HepG2 (cell line): Measurements from ENCODE around the gene MAST1. TPM values are rescaled to one million over a fixed set of nuclear protein-coding genes. Genes with fewer than 3 reads are reported as not detected.

Experiments
- ATAC-seq: fragments of 200-7000 bp; cut with Tn5 transposase; 3 replicates; pipeline ENCODE4 v1.9.1; 2020; ENCODE audit warnings: mild to moderate bottlenecking, moderate library complexity
- BruUV-seq: library from RNA; stranded (reverse); fragments of 400-500 nt; replicated peaks from 2 replicates; lab custom pipeline; 2021; lab: Mats Ljungman, UMichigan
- CTCF ChIA-PET: fragments of 300-600 bp; formaldehyde crosslinking; extraction: SDS; loops from one replicate; lab custom pipeline; 2021; ENCODE audit warnings: low total read pairs, inconsistent platforms, low intra/inter-chr PET ratio; lab: Yijun Ruan, JAX
- POLR2A ChIA-PET: fragments of 350-600 bp; sonication (Branson Sonifier 250); formaldehyde crosslinking; loops from one replicate; lab custom pipeline; 2020; ENCODE audit warnings: antibody characterized with exemption, inconsistent platforms; lab: Yijun Ruan, JAX
- DNase-seq: peaks from one replicate; pipeline ENCODE4 v3.0.0-alpha.2; 2015; ENCODE audit warnings: low spot score
- FAIRE-seq: peaks from 3 replicates; lab custom pipeline; 2011; peaks lifted over from hg19 to GRCh38; lab: Jason Lieb, UNC
- H2AFZ ChIP-seq: one replicate; pipeline ENCODE4 v1.6.1; 2011; ENCODE audit warnings: low read length, inconsistent platforms
- H3K27ac ChIP-seq: fragments of 300-600 bp; 3 replicates; pipeline ENCODE4 v1.8.0; 2011; ENCODE audit warnings: mixed run types, mild to moderate bottlenecking, mixed read lengths, low read length, inconsistent platforms; ENCODE audit not compliant: insufficient read depth; ENCODE audit errors: extremely low read length
- H3K27me3 ChIP-seq, 2 experiments: fragments of 200-600 bp in 1 of 2; 2 replicates in 1 of 2; 3 replicates in 1 of 2; pipeline versions ENCODE4 v1.6.0 to v1.8.0; 2011; ENCODE audit warnings: low read length in 2 of 2, mild to moderate bottlenecking in 2 of 2, moderate library complexity in 2 of 2, inconsistent platforms in 1 of 2; ENCODE audit not compliant: insufficient read depth in 2 of 2, control insufficient read depth in 1 of 2
- H3K36me3 ChIP-seq, 2 experiments: fragments of 200-600 bp in 1 of 2; replicated peaks in 1 of 2; 2 replicates in 1 of 2; 3 replicates in 1 of 2; pipeline versions ENCODE4 v1.5.1 to v1.8.0; 2011; ENCODE audit warnings: low read length in 2 of 2, inconsistent platforms in 1 of 2; ENCODE audit not compliant: insufficient read depth in 2 of 2, control insufficient read depth in 1 of 2
- H3K4me1 ChIP-seq: 2 replicates; pipeline ENCODE4 v1.5.1; 2012; ENCODE audit warnings: low read length, inconsistent platforms; ENCODE audit not compliant: insufficient read depth
- H3K4me2 ChIP-seq: 2 replicates; pipeline ENCODE4 v1.6.0; 2011; ENCODE audit warnings: low read depth, low read length, inconsistent platforms
- H3K4me3 ChIP-seq, 3 experiments: fragments of 200-600 bp in 1 of 3; sonication (generic), shearing (Covaris generic) in 1 of 3; replicated peaks in 1 of 3; 2 replicates each; pipeline ENCODE4 v1.5.1; 2011 to 2016; ENCODE audit warnings: low read length in 3 of 3, inconsistent platforms in 2 of 3, low read depth in 2 of 3, mild to moderate bottlenecking in 2 of 3, control low read depth in 1 of 3, mixed read lengths in 1 of 3; ENCODE audit not compliant: insufficient read depth in 1 of 3
- H3K79me2 ChIP-seq: one replicate; pipeline ENCODE4 v1.6.1; 2011; ENCODE audit warnings: low read length, inconsistent platforms; ENCODE audit not compliant: insufficient read depth
- H3K9ac ChIP-seq: 2 replicates; pipeline ENCODE4 v1.6.0; 2011; ENCODE audit warnings: mild to moderate bottlenecking, low read depth, low read length, inconsistent platforms; ENCODE audit not compliant: insufficient read depth
- H3K9me3 ChIP-seq: 2 replicates; pipeline ENCODE4 v1.5.1; 2012; ENCODE audit warnings: mild to moderate bottlenecking, low read length
- H4K20me1 ChIP-seq: 2 replicates; pipeline ENCODE4 v1.6.0; 2011; ENCODE audit warnings: inconsistent platforms, mild to moderate bottlenecking, low read length, moderate library complexity; ENCODE audit not compliant: insufficient read depth
- CREBL2 ChIP-seq: sonication (generic); formaldehyde crosslinking; IDR thresholded peaks from 2 replicates; pipeline ENCODE4 v1.8.1; 2023; ENCODE audit warnings: missing genetic modification reagents, mild to moderate bottlenecking, borderline replicate concordance
- CTCF ChIP-seq: sonication (generic); formaldehyde crosslinking; IDR thresholded peaks from 2 replicates; pipeline ENCODE4 v1.5.0; 2020; ENCODE audit warnings: mild to moderate bottlenecking, missing genetic modification reagents, moderate library complexity
- GATAD2A ChIP-seq: IDR thresholded peaks from 2 replicates; pipeline ENCODE4 v1.6.1; 2016
- HNRNPK ChIP-seq: fragments of 200-400 bp; formaldehyde crosslinking; IDR thresholded peaks from 2 replicates; pipeline ENCODE4 v1.6.1; 2018; ENCODE audit warnings: low read length, low read depth, moderate library complexity, mild to moderate bottlenecking; ENCODE audit not compliant: poor library complexity, severe bottlenecking
- KLF6 ChIP-seq: IDR thresholded peaks from 2 replicates; pipeline ENCODE4 v1.8.0; 2016; ENCODE audit warnings: missing biosample characterization, missing genetic modification reagents
- MAZ ChIP-seq, 2 experiments: sonication (generic) in 1 of 2; formaldehyde crosslinking in 1 of 2; IDR thresholded peaks; 2 replicates each; pipeline versions ENCODE4 v1.5.0 to v1.6.1; 2012 to 2020; ENCODE audit warnings: low read depth in 2 of 2, mild to moderate bottlenecking in 2 of 2, borderline replicate concordance in 1 of 2, improper control_type of control experiment in 1 of 2, low read length in 1 of 2, missing genetic modification reagents in 1 of 2, moderate library complexity in 1 of 2
- NFKBIZ ChIP-seq: IDR thresholded peaks from 2 replicates; pipeline ENCODE4 v1.6.1; 2018; ENCODE audit warnings: missing genetic modification reagents, missing compliant biosample characterization
- PHB2 ChIP-seq: fragments of 450-650 bp; IDR thresholded peaks from 2 replicates; pipeline ENCODE4 v1.6.1; 2018; ENCODE audit not compliant: partially characterized antibody
- SRSF1 ChIP-seq: fragments of 200-400 bp; formaldehyde crosslinking; optimal IDR thresholded peaks from 2 replicates; pipeline ENCODE3; 2017; ENCODE audit warnings: mild to moderate bottlenecking, low read depth, low read length, moderate library complexity
- TBX2 ChIP-seq: sonication (generic); formaldehyde crosslinking; IDR thresholded peaks from 2 replicates; pipeline ENCODE4 v1.5.0; 2020; ENCODE audit warnings: missing genetic modification reagents, mild to moderate bottlenecking, borderline replicate concordance
- ZBTB3 ChIP-seq: sonication (generic); formaldehyde crosslinking; IDR thresholded peaks from 2 replicates; pipeline ENCODE4 v1.4.0; 2020; ENCODE audit warnings: low read depth, mild to moderate bottlenecking, moderate library complexity, missing genetic modification reagents, borderline replicate concordance
- ZNF263 ChIP-seq: sonication (generic); formaldehyde crosslinking; IDR thresholded peaks from 2 replicates; pipeline ENCODE4 v1.4.0; 2020; ENCODE audit warnings: missing genetic modification reagents
- ZNF777 ChIP-seq: sonication (generic); formaldehyde crosslinking; IDR thresholded peaks from 2 replicates; pipeline ENCODE4 v1.4.0; 2020; ENCODE audit warnings: missing genetic modification reagents
- ZNF780A ChIP-seq: sonication (generic); formaldehyde crosslinking; IDR thresholded peaks from 2 replicates; pipeline ENCODE4 v1.8.0; 2022; ENCODE audit warnings: mild to moderate bottlenecking, missing genetic modification reagents, moderate library complexity
- WGBS: methylation state at CpG from one replicate; pipeline ENCODE4 v1.1.6; 2017; ENCODE audit warnings: low lambda C conversion rate; 5-methylcytosine and 5-hydroxymethylcytosine counted together
- in situ Hi-C: cut with HindIII; loops from 2 replicates; pipeline ENCODE4 v1.10.0; 2017; ENCODE audit warnings: low pct_unique_long_range_greater_than_20kb; ENCODE audit not compliant: extremely low pct_ligation_motif_present
- intact Hi-C: fragments of 100-400 bp; cut with micrococcal nuclease; formaldehyde crosslinking; loops from one replicate; pipeline ENCODE4 v1.10.0; 2022; ENCODE audit not compliant: unreplicated experiment
- polyA plus RNA-seq, 8 experiments: library from polyadenylated mRNA; depleted of rRNA in 3 of 8; stranded (reverse) in 7 of 8; unstranded in 1 of 8; fragments of >200 nt; fragmentation: Illumina TruSeq in 4 of 8; extraction: Trizol in 4 of 8; gene quantifications; 2 replicates each; pipeline versions ENCODE4 v1.2.1 to v1.2.3, GENCODE V29; 2011 to 2016; ENCODE audit warnings: low read depth in 4 of 8, missing spikeins in 1 of 8, mixed read lengths in 1 of 8; ENCODE audit not compliant: insufficient read depth in 1 of 8
- total RNA-seq, 5 experiments: library from RNA; depleted of rRNA; stranded (reverse); fragments of >200 nt; fragmentation: Illumina TruSeq; extraction: Trizol; gene quantifications; 2 replicates each; pipeline ENCODE4 v1.2.3, GENCODE V29; 2016; ENCODE audit warnings: low read depth in 1 of 5
- TF ChIP-seq, protein P1 (sequence below): IDR thresholded peaks from 2 replicates; pipeline ENCODE4 v1.6.1; 2016
- TF ChIP-seq, protein P2 (sequence below): sonication (generic); formaldehyde crosslinking; IDR thresholded peaks from 2 replicates; pipeline ENCODE4 v1.5.1; 2020; ENCODE audit warnings: mild to moderate bottlenecking, missing genetic modification reagents, moderate library complexity

Gene MAST1
- total and polyA plus RNA-seq, 2 of the 13 experiments (the other 11 are each of a cell fraction or from before 2014, with no cell fraction given) = 0.73 to 4.7 TPM

GRCh38 chr19:12833738-12834565 lies 4.4 kb upstream of the MAST1 start:
- no peak for FAIRE-seq
- Histone ChIP-seq H3K9me3 (no peaks in the 10 kb centered on the region), H2AFZ (no peak overlapping the region), H3K4me2 (peak overlapping the region; percentile 65), H3K4me1 (peaks cover 55% of the 10 kb centered on the region), H4K20me1 (no peaks in the 10 kb centered on the region), H3K4me3 (peak overlapping the region; percentile 46 to 79 (median 67); a peak in 5 of 6 replicates), H3K27ac (no peak overlapping the region), H3K79me2 (no peaks in the 10 kb centered on the region), H3K9ac (0 out of 2 replicates have a peak overlapping the region, but pooled peaks have one; percentile 36), H3K27me3 (peaks cover 0 to 30% of the 10 kb centered on the region in 2 experiments; a peak in 2 of 5 replicates), H3K36me3 (no peaks in the 10 kb centered on the region)
- POLR2A ChIA-PET = no interaction called here
- intact Hi-C loops (no loop called here), in situ Hi-C loops (no loop called here)
- under 1% methylated on average over 21 of the region's 87 CpGs for WGBS
- CTCF ChIA-PET = no interaction called here
- BruUV-seq = no TSS peak
- no peak for ATAC-seq
- DNase-seq = no peak
- TF ChIP-seq TBX2 (0 out of 2 replicates have a peak, but pooled peaks have one; percentile 17), ZNF263 (peak; percentile 80), PHB2 (no peak), KLF6 (CRISPR knock-in tag) (no peak), ZBTB3 (CRISPR knock-in tag) (no peak), CTCF (CRISPR knock-in tag) (peak; percentile 20; the same call in 1 of the 2 replicates), HNRNPK (peak; percentile 39), GATAD2A (no peak), CREBL2 (no peak), ZNF777 (CRISPR knock-in tag) (peak; percentile 79), SRSF1 (peak; percentile 36), MAZ (IDR thresholded peaks at IDR 0.05; ENCODE audit: borderline replicate concordance, low read depth, low read length) (no peak), MAZ (CRISPR knock-in tag; IDR thresholded peaks at IDR 0.05; ENCODE audit: low read depth) (0 out of 2 replicates have a peak, but pooled peaks have one; percentile 71), ZNF780A (no peak), NFKBIZ (CRISPR knock-in tag) (no peak)
- TF ChIP-seq, protein P1, sequence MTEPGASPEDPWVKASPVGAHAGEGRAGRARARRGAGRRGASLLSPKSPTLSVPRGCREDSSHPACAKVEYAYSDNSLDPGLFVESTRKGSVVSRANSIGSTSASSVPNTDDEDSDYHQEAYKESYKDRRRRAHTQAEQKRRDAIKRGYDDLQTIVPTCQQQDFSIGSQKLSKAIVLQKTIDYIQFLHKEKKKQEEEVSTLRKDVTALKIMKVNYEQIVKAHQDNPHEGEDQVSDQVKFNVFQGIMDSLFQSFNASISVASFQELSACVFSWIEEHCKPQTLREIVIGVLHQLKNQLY = no peak
- TF ChIP-seq, protein P2, sequence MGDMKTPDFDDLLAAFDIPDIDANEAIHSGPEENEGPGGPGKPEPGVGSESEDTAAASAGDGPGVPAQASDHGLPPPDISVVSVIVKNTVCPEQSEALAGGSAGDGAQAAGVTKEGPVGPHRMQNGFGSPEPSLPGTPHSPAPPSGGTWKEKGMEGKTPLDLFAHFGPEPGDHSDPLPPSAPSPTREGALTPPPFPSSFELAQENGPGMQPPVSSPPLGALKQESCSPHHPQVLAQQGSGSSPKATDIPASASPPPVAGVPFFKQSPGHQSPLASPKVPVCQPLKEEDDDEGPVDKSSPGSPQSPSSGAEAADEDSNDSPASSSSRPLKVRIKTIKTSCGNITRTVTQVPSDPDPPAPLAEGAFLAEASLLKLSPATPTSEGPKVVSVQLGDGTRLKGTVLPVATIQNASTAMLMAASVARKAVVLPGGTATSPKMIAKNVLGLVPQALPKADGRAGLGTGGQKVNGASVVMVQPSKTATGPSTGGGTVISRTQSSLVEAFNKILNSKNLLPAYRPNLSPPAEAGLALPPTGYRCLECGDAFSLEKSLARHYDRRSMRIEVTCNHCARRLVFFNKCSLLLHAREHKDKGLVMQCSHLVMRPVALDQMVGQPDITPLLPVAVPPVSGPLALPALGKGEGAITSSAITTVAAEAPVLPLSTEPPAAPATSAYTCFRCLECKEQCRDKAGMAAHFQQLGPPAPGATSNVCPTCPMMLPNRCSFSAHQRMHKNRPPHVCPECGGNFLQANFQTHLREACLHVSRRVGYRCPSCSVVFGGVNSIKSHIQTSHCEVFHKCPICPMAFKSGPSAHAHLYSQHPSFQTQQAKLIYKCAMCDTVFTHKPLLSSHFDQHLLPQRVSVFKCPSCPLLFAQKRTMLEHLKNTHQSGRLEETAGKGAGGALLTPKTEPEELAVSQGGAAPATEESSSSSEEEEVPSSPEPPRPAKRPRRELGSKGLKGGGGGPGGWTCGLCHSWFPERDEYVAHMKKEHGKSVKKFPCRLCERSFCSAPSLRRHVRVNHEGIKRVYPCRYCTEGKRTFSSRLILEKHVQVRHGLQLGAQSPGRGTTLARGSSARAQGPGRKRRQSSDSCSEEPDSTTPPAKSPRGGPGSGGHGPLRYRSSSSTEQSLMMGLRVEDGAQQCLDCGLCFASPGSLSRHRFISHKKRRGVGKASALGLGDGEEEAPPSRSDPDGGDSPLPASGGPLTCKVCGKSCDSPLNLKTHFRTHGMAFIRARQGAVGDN (CRISPR knock-in tag) = peak; percentile 51
